ENCODE measurements around the gene FAM181B.
"Not testable (repeated sequence)": the region's sequence is repeated elsewhere in the genome, so short reads cannot be mapped to it uniquely, and the experiment has no call there.

The FAM181B gene

DNA sequence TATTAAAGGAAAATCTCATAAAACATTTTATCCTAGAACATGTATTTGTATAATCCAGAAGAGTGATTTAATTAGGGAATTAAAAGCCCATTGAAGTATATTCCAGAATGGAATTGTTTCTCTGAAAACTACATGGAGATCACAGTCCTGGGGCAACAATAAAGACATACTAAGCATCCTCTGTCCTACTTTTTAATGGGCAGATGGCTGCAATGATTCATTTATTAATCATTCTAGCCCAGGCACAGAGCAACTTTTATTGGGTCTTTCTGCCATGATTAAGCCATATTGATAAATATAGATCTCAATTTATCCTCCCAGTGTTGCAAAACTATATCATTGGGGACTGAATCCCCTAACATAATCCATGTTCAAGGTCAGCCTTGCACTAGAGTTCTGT is 22.0 kb downstream of the FAM181B start:
- TF ChIP-seq, protein P1, sequence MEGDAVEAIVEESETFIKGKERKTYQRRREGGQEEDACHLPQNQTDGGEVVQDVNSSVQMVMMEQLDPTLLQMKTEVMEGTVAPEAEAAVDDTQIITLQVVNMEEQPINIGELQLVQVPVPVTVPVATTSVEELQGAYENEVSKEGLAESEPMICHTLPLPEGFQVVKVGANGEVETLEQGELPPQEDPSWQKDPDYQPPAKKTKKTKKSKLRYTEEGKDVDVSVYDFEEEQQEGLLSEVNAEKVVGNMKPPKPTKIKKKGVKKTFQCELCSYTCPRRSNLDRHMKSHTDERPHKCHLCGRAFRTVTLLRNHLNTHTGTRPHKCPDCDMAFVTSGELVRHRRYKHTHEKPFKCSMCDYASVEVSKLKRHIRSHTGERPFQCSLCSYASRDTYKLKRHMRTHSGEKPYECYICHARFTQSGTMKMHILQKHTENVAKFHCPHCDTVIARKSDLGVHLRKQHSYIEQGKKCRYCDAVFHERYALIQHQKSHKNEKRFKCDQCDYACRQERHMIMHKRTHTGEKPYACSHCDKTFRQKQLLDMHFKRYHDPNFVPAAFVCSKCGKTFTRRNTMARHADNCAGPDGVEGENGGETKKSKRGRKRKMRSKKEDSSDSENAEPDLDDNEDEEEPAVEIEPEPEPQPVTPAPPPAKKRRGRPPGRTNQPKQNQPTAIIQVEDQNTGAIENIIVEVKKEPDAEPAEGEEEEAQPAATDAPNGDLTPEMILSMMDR (IDR thresholded peaks at IDR 0.05), result no peak
- no peak for TF ChIP-seq ZFX (IDR thresholded peaks at IDR 0.05; ENCODE audit: borderline replicate concordance)
- no peak overlapping the region for H3K27ac ChIP-seq

DNA sequence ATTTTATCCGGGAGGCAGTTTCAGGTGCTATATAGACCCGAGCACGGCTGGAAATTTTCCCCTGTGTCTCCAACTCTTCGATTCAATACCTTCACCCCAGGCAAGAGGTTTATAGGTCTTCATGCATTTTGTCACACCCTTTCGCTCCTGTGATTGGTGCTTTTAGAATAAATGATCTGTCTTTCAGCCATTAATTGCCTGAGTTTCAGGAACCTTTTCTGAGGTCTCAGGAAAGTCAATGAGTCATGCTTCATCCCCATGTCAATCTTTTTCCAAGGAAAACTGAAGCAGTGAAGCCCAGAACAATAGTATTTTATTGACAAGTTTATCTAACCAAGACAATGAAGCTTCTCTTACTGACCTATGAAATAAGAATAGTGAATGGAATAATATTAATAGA is 29.9 kb downstream of the FAM181B start:
- TF ChIP-seq, protein P1 (IDR thresholded peaks at IDR 0.05), result no peak
- no peak for TF ChIP-seq ZFX (IDR thresholded peaks at IDR 0.05; ENCODE audit: borderline replicate concordance)
- no peak overlapping the region for H3K27ac ChIP-seq

DNA sequence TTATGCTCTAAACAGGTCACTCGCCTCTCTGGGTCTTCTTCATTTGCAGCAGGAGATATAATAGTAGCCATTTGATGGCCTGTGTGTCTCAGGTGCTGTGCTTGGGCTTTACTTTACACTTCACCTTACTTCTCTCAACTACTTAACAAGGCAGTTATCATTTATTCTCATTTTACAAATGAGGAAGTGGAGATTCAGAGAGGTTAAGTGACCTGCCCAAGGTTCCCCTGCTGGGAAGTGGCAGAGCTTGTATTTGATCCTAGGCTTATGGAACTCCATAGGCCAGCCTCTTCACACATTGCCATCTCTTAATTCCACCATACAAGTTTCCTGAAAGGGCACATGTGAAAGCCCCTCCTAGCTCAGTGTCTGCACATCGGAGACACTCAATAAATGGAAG is 30.4 kb downstream of the FAM181B start:
- TF ChIP-seq ZFX (IDR thresholded peaks at IDR 0.05; ENCODE audit: borderline replicate concordance), result no peak
- TF ChIP-seq, protein P1 (IDR thresholded peaks at IDR 0.05), result no peak
- no peak overlapping the region for H3K27ac ChIP-seq

- TF ChIP-seq ZFX (IDR thresholded peaks at IDR 0.05; ENCODE audit: borderline replicate concordance), result no peak
- TF ChIP-seq, protein P1 (IDR thresholded peaks at IDR 0.05), result peak; percentile 86
- H3K27ac ChIP-seq, result no peak overlapping the region
Observed at GRCh38 chr11:82701847-82702520, 31.7 kb downstream of the FAM181B start.

DNA sequence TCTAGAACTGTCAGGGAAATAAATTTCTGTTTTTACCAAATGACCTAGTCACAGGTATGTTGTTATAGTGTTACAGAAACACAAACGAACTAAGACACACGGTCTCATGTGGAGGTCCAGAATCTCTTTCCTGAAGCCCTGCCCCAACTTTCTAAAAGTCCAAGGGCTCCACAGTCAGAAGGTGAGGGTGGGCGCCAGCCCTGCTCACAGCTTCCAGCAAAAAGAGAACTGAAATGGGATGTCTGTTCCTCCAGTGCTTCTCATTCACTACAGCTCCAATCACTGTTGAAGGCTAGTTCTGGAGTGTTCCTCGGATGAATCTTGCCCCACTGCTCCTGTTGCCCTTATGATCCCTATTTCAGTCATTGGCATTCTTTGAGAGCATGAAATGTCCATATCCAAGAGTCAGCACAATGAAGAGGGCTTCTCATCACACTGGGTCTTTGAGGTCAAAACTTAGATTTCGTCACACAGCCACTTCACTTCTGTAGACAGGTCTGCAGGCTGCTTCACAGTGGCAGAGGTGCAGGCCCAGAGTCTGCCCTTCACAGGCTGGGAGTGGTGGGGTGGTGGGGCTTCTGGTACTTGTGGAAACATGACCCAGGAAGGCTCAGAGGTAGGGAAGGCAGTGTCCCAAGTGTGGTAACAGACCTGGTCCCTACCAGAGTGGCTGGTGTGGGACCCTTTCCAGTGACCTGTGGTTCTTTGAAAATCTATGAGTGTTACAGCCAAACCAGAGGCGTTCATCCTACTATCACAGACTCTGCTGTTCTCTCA is 34.9 kb downstream of the FAM181B start:
- H3K27ac ChIP-seq, result no peak overlapping the region
- TF ChIP-seq ZFX (IDR thresholded peaks at IDR 0.05; ENCODE audit: borderline replicate concordance), result no peak
- TF ChIP-seq, protein P1 (IDR thresholded peaks at IDR 0.05), result no peak

DNA sequence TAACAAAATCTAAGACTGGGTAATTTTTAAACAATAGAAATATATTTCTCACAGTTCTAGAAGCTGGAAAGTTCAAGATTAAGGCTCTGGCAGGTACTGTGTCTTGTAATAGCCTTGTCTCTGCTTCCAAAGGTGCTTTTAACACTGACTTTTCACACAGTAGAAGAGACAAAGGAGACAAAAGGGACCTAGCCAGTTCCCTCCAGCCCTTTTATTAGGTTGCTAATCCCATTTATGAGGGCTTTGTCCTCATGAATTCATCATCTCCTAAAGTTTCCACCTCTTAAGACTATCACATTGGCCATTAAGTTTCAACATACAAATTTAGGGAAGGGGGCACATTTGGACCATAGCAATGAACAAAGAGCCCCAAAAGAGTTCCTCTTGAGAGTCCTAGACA is 40.7 kb downstream of the FAM181B start:
- TF ChIP-seq ZFX (IDR thresholded peaks at IDR 0.05; ENCODE audit: borderline replicate concordance), result no peak
- TF ChIP-seq, protein P1 (IDR thresholded peaks at IDR 0.05), result no peak
- no peak overlapping the region for H3K27ac ChIP-seq

GRCh38 chr11:82689347-82689746 is 44.3 kb downstream of the FAM181B start:
- H3K27ac ChIP-seq, result not testable (repeated sequence)
